GM12891 (cell line): ENCODE measurements around the gene FAT2.

Experiments used
- POLR2A ChIP-seq: IDR thresholded peaks from 2 replicates; pipeline ENCODE4 v1.6.1; 2011; ENCODE audit warnings: low read depth, low read length, control low read depth
- POLR2AphosphoS5 ChIP-seq: IDR thresholded peaks from 2 replicates; pipeline ENCODE4 v1.6.1; 2011; ENCODE audit warnings: low read depth, low read length, control low read depth
- SPI1 ChIP-seq: IDR thresholded peaks from 2 replicates; pipeline ENCODE4 v1.6.1; 2011; ENCODE audit warnings: low read depth, low read length, control low read depth
- TAF1 ChIP-seq: IDR thresholded peaks from 2 replicates; pipeline ENCODE4 v1.6.1; 2011; ENCODE audit warnings: low read depth, low read length, control low read depth

- no peak for TF ChIP-seq POLR2A
- no peak for TF ChIP-seq POLR2AphosphoS5
- TF ChIP-seq SPI1, result no peak
- no peak for TF ChIP-seq TAF1
Measured at GRCh38 chr5:151547364-151547763, 43.8 kb downstream of the FAT2 start.
